GM12874 (cell line): ENCODE data around the gene NRBF2.

Experiments
- TF ChIP-seq, protein P1 (sequence below): IDR thresholded peaks from 2 replicates; pipeline ENCODE4 v1.5.1; 2011; ENCODE audit warnings: low read depth, mild to moderate bottlenecking, control low read depth, low read length, moderate library complexity; ENCODE audit not compliant: insufficient read depth

Gene NRBF2

DNA sequence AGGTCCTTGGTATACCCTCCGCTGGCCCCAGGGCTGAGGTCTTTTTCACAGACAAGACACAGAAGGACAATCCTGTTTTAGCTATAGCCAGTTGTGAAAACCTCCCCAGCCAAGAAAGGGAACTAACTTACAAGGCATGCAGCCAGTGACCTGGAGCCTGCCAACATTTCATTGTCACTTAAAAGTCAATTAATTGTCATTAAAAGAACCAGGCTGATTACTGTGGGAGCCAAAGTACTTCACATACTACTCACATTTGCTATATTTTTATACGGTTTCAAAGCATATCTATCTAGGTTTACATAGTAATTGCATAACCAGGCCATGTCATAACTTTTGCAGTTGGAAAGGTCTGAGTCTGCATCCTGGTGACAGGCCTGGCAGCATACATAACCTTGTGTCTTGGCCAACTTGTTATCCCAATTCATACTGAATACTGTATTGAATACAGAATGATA is 31.1 kb downstream of the NRBF2 start:
- TF ChIP-seq, protein P1, sequence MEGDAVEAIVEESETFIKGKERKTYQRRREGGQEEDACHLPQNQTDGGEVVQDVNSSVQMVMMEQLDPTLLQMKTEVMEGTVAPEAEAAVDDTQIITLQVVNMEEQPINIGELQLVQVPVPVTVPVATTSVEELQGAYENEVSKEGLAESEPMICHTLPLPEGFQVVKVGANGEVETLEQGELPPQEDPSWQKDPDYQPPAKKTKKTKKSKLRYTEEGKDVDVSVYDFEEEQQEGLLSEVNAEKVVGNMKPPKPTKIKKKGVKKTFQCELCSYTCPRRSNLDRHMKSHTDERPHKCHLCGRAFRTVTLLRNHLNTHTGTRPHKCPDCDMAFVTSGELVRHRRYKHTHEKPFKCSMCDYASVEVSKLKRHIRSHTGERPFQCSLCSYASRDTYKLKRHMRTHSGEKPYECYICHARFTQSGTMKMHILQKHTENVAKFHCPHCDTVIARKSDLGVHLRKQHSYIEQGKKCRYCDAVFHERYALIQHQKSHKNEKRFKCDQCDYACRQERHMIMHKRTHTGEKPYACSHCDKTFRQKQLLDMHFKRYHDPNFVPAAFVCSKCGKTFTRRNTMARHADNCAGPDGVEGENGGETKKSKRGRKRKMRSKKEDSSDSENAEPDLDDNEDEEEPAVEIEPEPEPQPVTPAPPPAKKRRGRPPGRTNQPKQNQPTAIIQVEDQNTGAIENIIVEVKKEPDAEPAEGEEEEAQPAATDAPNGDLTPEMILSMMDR = no peak

DNA sequence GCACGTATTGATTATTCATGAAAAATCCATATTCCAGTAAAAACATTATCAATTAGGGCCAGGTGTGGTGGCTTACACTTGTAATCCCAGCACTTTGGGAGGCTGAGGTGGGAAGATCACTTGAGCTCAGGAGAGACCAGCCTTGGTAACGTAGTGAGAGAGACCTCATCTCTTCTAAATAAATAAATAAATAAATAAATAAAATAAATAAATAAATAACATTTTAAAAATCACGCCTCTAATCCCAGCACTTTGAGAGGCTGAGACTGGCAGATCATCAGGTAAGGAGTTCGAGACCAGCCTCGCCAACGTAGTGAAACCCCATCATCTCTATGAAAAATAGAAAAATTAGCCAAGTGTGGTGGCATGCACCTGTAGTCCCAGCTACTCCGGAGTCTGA is 32.1 kb downstream of the NRBF2 start:
- TF ChIP-seq, protein P1 = no peak

DNA sequence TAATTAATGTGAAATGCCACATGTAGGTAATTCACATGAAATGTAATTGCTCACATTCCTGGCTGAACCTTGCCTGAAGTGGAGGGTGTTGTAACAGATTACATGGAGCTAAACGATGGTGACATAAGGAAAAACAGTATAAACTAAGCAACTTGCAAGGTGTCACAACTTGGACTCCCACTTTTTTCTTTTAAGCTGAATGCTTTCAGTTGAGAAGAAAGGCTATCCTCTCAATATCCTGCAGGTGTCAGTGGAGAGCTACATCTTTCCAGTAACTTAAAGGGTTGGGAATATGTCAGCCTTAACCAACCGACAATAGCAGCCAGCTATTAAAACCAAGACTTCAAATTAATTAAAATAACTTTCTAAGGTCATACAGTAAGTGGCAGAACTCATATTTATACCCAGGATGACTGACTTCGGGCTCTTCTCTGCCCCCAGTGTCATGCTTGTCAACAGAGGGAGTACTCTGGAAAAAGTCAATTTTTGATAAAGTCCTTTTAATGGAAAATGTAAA is 33.7 kb downstream of the NRBF2 start:
- TF ChIP-seq, protein P1 = peak; percentile 64

DNA sequence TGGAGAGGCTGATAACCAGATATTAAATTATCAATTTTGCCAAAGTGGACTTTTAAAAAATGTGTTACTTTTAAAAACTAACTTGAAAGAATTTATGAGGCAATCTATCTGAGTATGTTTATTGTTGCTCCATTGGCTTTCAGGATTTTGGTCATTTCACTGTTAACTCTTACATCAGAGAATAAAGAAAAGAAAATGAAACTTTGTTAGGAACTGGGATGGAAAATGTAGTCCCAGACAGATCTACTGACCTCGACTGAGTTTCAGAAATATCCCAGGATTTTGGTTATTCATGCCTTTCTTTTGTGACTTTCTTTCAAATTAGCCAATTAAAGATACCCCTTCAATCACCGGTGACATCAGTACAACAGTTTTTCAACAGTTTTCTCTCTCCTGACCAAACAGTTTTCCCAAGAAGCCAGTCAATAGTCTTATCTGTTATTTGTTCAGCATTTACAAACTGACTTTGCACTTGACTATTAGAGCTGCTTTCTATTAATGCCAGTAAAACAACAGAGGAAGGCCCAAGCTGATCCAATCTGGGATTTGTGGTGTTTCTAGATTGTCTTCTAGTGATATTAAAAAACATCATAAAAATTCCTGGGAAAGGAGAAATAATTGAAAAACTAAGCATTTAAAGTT is 35.8 kb downstream of the NRBF2 start:
- TF ChIP-seq, protein P1 = no peak

DNA sequence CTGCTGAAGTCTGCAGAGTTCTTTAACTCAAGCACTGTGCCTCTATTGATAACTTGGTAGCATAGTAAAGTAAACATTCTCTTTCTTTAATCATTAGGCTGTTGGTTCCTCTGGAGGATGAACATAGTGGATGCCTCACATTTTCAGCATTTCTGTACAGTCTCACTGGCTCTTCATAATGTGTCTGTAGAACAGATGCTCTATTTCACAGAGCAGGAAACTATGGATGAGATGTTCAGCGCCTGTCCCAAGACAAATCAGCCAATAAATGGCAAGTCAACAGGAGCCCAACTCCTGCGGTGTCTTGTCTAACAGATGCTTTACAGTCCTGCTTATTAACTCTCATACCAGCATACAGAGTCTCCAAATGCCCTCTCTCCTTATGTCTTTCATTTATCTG is 36.5 kb downstream of the NRBF2 start:
- TF ChIP-seq, protein P1 = no peak

DNA sequence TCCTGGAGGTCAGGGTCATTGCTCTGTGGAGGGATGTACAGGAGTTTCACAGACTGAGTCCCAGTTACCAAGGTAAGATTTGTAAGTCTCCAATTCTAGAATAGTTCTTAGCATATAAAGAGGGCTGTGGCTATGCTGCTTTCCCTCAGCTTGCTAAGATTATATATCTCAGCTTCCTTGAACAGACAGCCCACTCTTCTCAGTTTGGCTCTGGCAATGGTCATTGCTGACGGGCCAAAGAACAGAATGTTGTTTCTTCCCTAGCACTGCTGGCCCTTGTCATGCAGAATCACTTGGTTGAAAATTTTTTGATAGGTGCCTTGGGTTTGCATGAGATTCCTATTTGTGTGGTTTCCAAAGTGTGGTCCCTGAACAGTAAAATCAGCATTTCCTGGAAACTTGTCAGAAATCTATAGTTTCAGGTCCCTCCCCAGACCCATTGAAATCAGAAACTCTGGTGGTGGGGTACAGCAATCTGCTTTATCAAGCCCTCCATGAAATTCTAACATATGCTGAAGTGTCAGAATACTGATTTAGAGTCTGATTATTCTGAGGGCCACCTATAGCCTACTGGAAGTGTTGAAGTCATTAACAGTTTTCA is 38.2 kb downstream of the NRBF2 start:
- TF ChIP-seq, protein P1 = no peak

DNA sequence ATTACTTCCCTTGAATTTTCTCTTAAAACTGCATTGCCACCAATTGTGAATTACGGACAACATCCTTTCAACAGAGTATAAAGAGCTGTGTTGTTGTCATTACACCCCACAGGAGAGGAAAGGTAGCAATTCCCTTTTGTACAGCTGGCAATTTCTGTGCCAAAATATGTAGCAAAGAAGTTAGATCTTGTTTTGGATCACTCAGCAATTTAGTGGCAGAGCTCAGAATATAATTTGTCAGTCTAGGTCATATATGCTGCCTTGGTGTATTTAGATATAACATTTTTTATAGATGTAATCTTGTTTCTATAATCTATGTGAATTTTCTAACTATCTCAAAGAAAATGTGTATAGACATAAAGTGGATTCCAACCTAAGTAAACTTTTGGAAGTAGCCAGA is 38.8 kb downstream of the NRBF2 start:
- TF ChIP-seq, protein P1 = no peak
